Adipocyte (in vitro differentiated cells): ENCODE results near the gene NRXN2.
A peak's percentile ranks its signal among the peaks of the same experiment; 100 is the strongest.

Source experiments
- DNase-seq: peaks from one replicate; pipeline ENCODE4 v3.0.0-alpha.2; 2015; ENCODE audit warnings: low read depth
- H3K27me3 ChIP-seq: replicated peaks from 2 replicates; pipeline ENCODE4 v1.7.0; 2013; ENCODE audit warnings: mild to moderate bottlenecking, low read length, moderate library complexity; ENCODE audit not compliant: control insufficient read depth, insufficient read depth
- H3K36me3 ChIP-seq: 2 replicates; pipeline ENCODE4 v1.7.0; 2013; ENCODE audit warnings: low read length, mild to moderate bottlenecking, moderate library complexity; ENCODE audit not compliant: control insufficient read depth, insufficient read depth, severe bottlenecking
- H3K4me1 ChIP-seq: 2 replicates; pipeline ENCODE4 v1.7.0; 2013; ENCODE audit warnings: mild to moderate bottlenecking, low read length, moderate library complexity; ENCODE audit not compliant: control insufficient read depth, insufficient read depth
- H3K4me3 ChIP-seq: 2 replicates; pipeline ENCODE4 v1.7.0; 2013; ENCODE audit warnings: mild to moderate bottlenecking, low read length, moderate library complexity
- H3K9ac ChIP-seq: 2 replicates; pipeline ENCODE4 v1.7.0; 2013; ENCODE audit warnings: mild to moderate bottlenecking, low read length, moderate library complexity
- H3K9me3 ChIP-seq: 2 replicates; pipeline ENCODE4 v1.7.0; 2013; ENCODE audit warnings: mild to moderate bottlenecking, low read length, moderate library complexity; ENCODE audit not compliant: control insufficient read depth

NRXN2 gene

GRCh38 chr11:64723117-64723906 is at the start of gene NRXN2:
NRXN2 (minus strand) TSS chr11:64723197; CDS start chr11:64713699, 9,498 bp downstream.
- Histone ChIP-seq H3K9ac (peak within 1 kb of the TSS; percentile 60), H3K4me1 (no peaks in the 10 kb centered on the region), H3K36me3 (no peaks in the 10 kb centered on the region), H3K9me3 (no peaks in the 10 kb centered on the region), H3K27me3 (peaks cover 53% of the 10 kb centered on the region), H3K4me3 (peak within 1 kb of the TSS; percentile 74)
- DNase-seq = peak; percentile 93

- no peak for DNase-seq
- Histone ChIP-seq H3K36me3 (peaks cover 92% of the 10 kb centered on the region), H3K9ac (peak overlapping the region; percentile 16), H3K27me3 (no peaks in the 10 kb centered on the region), H3K4me1 (peaks cover 18% of the 10 kb centered on the region), H3K4me3 (no peak overlapping the region), H3K9me3 (no peaks in the 10 kb centered on the region)
Measured at GRCh38 chr11:64772303-64773018, 49.5 kb upstream of the NRXN2 start.

GRCh38 chr11:64771861-64772260 is 48.9 kb upstream of the NRXN2 start:
- no peaks in the 10 kb centered on the region for H3K27me3 ChIP-seq
- peaks cover 98% of the 10 kb centered on the region for H3K36me3 ChIP-seq
- DNase-seq = no peak
- peak overlapping the region; percentile 16 for H3K9ac ChIP-seq
- peaks cover 15% of the 10 kb centered on the region for H3K4me1 ChIP-seq
- no peak overlapping the region for H3K4me3 ChIP-seq
- no peaks in the 10 kb centered on the region for H3K9me3 ChIP-seq

- Histone ChIP-seq H3K4me1 (peaks cover 5% of the 10 kb centered on the region), H3K4me3 (no peak overlapping the region), H3K9me3 (no peaks in the 10 kb centered on the region), H3K27me3 (no peaks in the 10 kb centered on the region), H3K36me3 (peaks cover 93% of the 10 kb centered on the region), H3K9ac (peak overlapping the region; percentile 14)
- no peak for DNase-seq
Measured at GRCh38 chr11:64770120-64770519, 47.1 kb upstream of the NRXN2 start.

- Histone ChIP-seq H3K4me1 (peaks cover 5% of the 10 kb centered on the region), H3K4me3 (no peak overlapping the region), H3K27me3 (no peaks in the 10 kb centered on the region), H3K36me3 (peaks cover 94% of the 10 kb centered on the region), H3K9me3 (no peaks in the 10 kb centered on the region), H3K9ac (no peak overlapping the region)
- DNase-seq = no peak
Measured at GRCh38 chr11:64769283-64769682, 46.3 kb upstream of the NRXN2 start.

- Histone ChIP-seq H3K9ac (no peak overlapping the region), H3K27me3 (no peaks in the 10 kb centered on the region), H3K4me1 (peaks cover 15% of the 10 kb centered on the region), H3K4me3 (no peak overlapping the region), H3K36me3 (peaks cover 94% of the 10 kb centered on the region), H3K9me3 (no peaks in the 10 kb centered on the region)
- DNase-seq = no peak
Measured at GRCh38 chr11:64768300-64768694, 45.3 kb upstream of the NRXN2 start.

- Histone ChIP-seq H3K4me1 (peaks cover 18% of the 10 kb centered on the region), H3K36me3 (peaks cover 94% of the 10 kb centered on the region), H3K9me3 (no peaks in the 10 kb centered on the region), H3K4me3 (no peak overlapping the region), H3K9ac (no peak overlapping the region), H3K27me3 (no peaks in the 10 kb centered on the region)
- peak; percentile 82 for DNase-seq
Measured at GRCh38 chr11:64767344-64768299, 44.6 kb upstream of the NRXN2 start.

GRCh38 chr11:64766881-64767280 is 43.9 kb upstream of the NRXN2 start:
- H3K36me3 ChIP-seq = peaks cover 87% of the 10 kb centered on the region
- no peaks in the 10 kb centered on the region for H3K9me3 ChIP-seq
- H3K27me3 ChIP-seq = no peaks in the 10 kb centered on the region
- no peak overlapping the region for H3K4me3 ChIP-seq
- no peak overlapping the region for H3K9ac ChIP-seq
- H3K4me1 ChIP-seq = peaks cover 22% of the 10 kb centered on the region
- DNase-seq = no peak

- Histone ChIP-seq H3K4me3 (no peak overlapping the region), H3K9me3 (no peaks in the 10 kb centered on the region), H3K4me1 (peaks cover 26% of the 10 kb centered on the region), H3K27me3 (no peaks in the 10 kb centered on the region), H3K9ac (no peak overlapping the region), H3K36me3 (peaks cover 79% of the 10 kb centered on the region)
- no peak for DNase-seq
Measured at GRCh38 chr11:64765851-64766665, 43.1 kb upstream of the NRXN2 start.

- Histone ChIP-seq H3K9me3 (no peaks in the 10 kb centered on the region), H3K27me3 (no peaks in the 10 kb centered on the region), H3K4me1 (peaks cover 33% of the 10 kb centered on the region), H3K36me3 (peaks cover 72% of the 10 kb centered on the region), H3K4me3 (no peak overlapping the region), H3K9ac (no peak overlapping the region)
- no peak for DNase-seq
Measured at GRCh38 chr11:64765291-64765850, 42.4 kb upstream of the NRXN2 start.
